Pancreas (tissue), 10 donors: Measurements from ENCODE around the gene SPSB2. TPM values are rescaled to one million over a fixed set of nuclear protein-coding genes. Genes with fewer than 3 reads are reported as not detected.

Experiments used
- ATAC-seq, 4 donors: fragments of 200-7000 bp; cut with Tn5 transposase; one replicate each; pipeline versions ENCODE4 v1.8.0 to v1.9.1; 2020; ENCODE audit warnings: mild to moderate bottlenecking in 4 of 4, moderate library complexity in 4 of 4
- DNase-seq, 6 donors: peaks; one replicate each; pipeline ENCODE4 v3.0.0-alpha.2; 2020
- FAIRE-seq: peaks from 2 replicates; lab custom pipeline; 2012; peaks lifted over from hg19 to GRCh38; lab: Jason Lieb, UNC
- H3K27ac ChIP-seq, 4 donors: fragments of 200-600 bp; sonication (generic); 1 replicate in 3 of 4; 2 replicates in 1 of 4; pipeline versions ENCODE4 v1.5.0 to v1.8.0; 2020
- H3K27me3 ChIP-seq, 4 donors: fragments of 200-600 bp; one replicate each; pipeline ENCODE4 v1.8.0; 2021
- H3K36me3 ChIP-seq, 3 donors: fragments of 200-600 bp; sonication (generic) in 1 of 3; one replicate each; pipeline versions ENCODE4 v1.5.0 to v1.8.0; 2020 to 2021
- H3K4me1 ChIP-seq, 3 donors: fragments of 200-600 bp; one replicate each; pipeline ENCODE4 v1.8.0; 2021
- H3K4me3 ChIP-seq, 4 donors: fragments of 200-600 bp; sonication (generic) in 2 of 4; one replicate each; pipeline versions ENCODE4 v1.5.0 to v1.8.0; 2020 to 2021
- H3K9me3 ChIP-seq, 4 donors: fragments of 200-600 bp; one replicate each; pipeline ENCODE4 v1.8.0; 2021
- WGBS, 2 donors: extraction: QIAGEN DNeasy Blood & Tissue Kit; methylation state at CpG; one replicate each; pipeline ENCODE4 v1.1.7; 2013; 5-methylcytosine and 5-hydroxymethylcytosine counted together
- intact Hi-C, 3 donors: fragments of 100-400 bp; cut with DNase I; formaldehyde crosslinking; loops; one replicate each; pipeline versions ENCODE4 v1.11.1 to v1.14.2; 2022
- polyA plus RNA-seq, 2 donors: library from polyadenylated mRNA; stranded (reverse); fragments of 200-250 nt; gene quantifications; one replicate each; pipeline ENCODE4 v1.2.3, GENCODE V29; 2013
- total RNA-seq, 6 donors: library from RNA; stranded (reverse); fragmentation: NEBNext Ultra II Directional in 4 of 6; extraction: Animal tissue kit (Norgen Biotek cat#: 25700) in 4 of 6; gene quantifications; one replicate each; pipeline versions ENCODE4 v1.2.1 to v1.2.4, GENCODE V29; 2021 to 2023
- TF ChIP-seq, protein P1 (sequence below), 4 donors: fragments of 200-600 bp; sonication (generic) in 3 of 4; IDR thresholded peaks; one replicate each; pipeline versions ENCODE4 v1.5.0 to v1.8.0; 2021; ENCODE audit warnings: antibody characterized with exemption in 4 of 4
- donor health status: healthy with polysubstance abuse.
- donor health status: DM: no; HTN: no; CAD: no; lungs with moderate emphysema.
- donor health status: DM: no; HTN: no; CAD: no.
- donor health status: control.
- donor health status: control.
- donor health status: Bipolar disorder and iron deficiency.
- donor health status: DM: yes; HTN: yes; CAD: no.
- donor health status: DM: no; HTN: no; CAD: no.
- donor health status: DM: no; HTN: no; CAD: no.
- donor health status: DM: yes; HTN: yes; CAD: no.

SPSB2 gene
- total and polyA plus RNA-seq, 8 donors, result 3.1 to 12.5 (median 4.8) TPM

DNA sequence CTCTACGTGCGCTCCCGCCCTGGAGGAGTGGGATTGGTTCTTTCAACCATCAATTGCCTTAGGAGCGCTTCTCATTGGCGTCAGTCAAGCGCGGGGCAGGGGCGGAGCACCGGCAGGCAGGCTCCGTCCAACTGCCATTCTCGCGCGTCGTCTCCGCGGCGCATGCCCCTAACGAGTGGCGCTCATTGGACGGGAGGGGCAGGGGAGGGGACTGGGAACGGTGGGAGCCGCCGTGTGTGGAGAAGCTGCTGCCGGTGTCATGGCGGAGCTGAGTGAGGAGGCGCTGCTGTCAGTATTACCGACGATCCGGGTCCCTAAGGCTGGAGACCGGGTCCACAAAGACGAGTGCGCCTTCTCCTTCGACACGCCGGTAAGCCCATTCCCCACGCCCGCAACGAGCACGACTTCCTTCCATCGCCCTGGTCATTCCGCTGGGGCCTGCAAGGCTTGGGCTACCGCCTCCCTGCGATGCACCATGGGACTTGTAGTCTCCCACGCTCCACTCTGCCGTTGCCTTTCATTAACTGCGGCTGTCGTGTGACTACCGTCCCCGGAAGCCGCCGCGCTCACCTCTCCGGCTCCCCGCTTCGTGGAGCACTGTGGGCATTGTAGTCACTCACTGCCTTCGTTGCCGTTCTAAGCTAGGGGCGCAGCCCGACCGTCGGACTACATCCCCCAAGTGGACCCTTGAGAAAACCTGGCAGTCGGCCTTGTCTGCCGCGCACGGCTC, 21.0 kb downstream of the SPSB2 start, which contains the start of gene USP5:
Gene USP5, plus strand, starts transcription at position 230 of the 730 bp plus-strand sequence. Its CDS starts 30 bp downstream, at position 260.
- Histone ChIP-seq H3K4me1 (peaks cover 0 to 10% (median 7%) of the 10 kb centered on the region in 3 donors), H3K27ac (peak within 1 kb of the TSS; percentile 87 to 96 (median 94)), H3K27me3 (no peaks in the 10 kb centered on the region), H3K9me3 (no peaks in the 10 kb centered on the region), H3K36me3 (peaks cover 0 to 6% (median 6%) of the 10 kb centered on the region in 3 donors), H3K4me3 (peak within 1 kb of the TSS; percentile 29 to 61 (median 51))
- intact Hi-C loops, result no loop called here
- DNase-seq (peak; percentile 96 to 99 (median 99)), FAIRE-seq (peak; percentile 95), ATAC-seq (peak; percentile 85 to 93 (median 88))
- 0 to 1% methylated on average over 64 to 65 of the region's 65 CpGs for WGBS, 2 donors
- TF ChIP-seq, protein P1, sequence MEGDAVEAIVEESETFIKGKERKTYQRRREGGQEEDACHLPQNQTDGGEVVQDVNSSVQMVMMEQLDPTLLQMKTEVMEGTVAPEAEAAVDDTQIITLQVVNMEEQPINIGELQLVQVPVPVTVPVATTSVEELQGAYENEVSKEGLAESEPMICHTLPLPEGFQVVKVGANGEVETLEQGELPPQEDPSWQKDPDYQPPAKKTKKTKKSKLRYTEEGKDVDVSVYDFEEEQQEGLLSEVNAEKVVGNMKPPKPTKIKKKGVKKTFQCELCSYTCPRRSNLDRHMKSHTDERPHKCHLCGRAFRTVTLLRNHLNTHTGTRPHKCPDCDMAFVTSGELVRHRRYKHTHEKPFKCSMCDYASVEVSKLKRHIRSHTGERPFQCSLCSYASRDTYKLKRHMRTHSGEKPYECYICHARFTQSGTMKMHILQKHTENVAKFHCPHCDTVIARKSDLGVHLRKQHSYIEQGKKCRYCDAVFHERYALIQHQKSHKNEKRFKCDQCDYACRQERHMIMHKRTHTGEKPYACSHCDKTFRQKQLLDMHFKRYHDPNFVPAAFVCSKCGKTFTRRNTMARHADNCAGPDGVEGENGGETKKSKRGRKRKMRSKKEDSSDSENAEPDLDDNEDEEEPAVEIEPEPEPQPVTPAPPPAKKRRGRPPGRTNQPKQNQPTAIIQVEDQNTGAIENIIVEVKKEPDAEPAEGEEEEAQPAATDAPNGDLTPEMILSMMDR (IDR thresholded peaks at IDR 0.05), result no peak

DNA sequence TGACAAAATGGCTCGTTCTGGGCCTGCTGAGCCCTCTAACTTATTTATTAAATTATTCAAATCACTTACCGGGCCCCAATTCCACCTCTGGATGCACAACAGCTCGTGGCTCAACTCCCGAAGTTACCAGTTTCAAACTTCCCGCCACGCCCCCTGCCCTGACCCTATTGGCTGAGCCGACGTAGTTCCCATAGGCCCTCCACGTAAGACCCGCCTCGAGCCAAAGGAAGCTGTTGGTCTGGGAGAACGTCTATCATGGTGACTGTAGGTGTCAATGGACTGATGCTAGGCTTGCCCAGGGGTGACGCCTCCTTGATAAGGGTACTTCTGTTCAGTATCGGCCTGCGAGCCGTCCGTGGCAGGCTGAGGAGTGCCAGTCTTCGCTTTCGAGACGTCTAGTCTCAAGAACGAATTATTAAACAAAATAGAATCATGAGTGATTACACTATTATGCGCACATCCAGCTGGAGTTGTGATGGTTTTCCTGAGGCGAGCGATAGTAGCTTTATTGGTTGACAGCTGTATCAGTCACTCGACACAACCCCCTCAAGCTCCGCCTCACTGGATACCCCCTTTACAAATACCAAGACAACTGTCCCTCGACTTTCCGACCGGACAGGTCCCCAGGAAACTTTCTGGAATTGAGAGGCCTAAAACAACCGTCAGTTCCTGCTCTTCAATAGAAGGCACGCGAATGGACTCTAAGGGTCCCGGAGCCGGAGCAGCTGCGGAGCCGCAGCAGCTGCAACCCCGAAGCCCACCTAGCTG, 21.8 kb downstream of the SPSB2 start, which contains the start of gene CDCA3:
Gene CDCA3, minus strand, starts transcription at position 134 of the 768 bp plus-strand sequence. CDS start 334 bp downstream, outside the sequence.
- Histone ChIP-seq H3K9me3 (no peaks in the 10 kb centered on the region), H3K4me3 (peak within 1 kb of the TSS; percentile 29 to 61 (median 51)), H3K27me3 (no peaks in the 10 kb centered on the region), H3K4me1 (peaks cover 0 to 10% (median 7%) of the 10 kb centered on the region in 3 donors), H3K36me3 (peaks cover 0 to 1% (median 0%) of the 10 kb centered on the region in 3 donors), H3K27ac (peak within 1 kb of the TSS; percentile 87 to 96 (median 94))
- WGBS, 2 donors, result 0% methylated on average over 37 of the region's 37 CpGs
- TF ChIP-seq, protein P1 (IDR thresholded peaks at IDR 0.05), result no peak
- FAIRE-seq, result peak; percentile 89
- ATAC-seq, result peak; percentile 76 to 85 (median 79)
- DNase-seq, result peak; percentile 87 to 97 (median 96)
- intact Hi-C loops, result no loop called here

GRCh38 chr12:6850796-6851152, 22.3 kb downstream of the SPSB2 start:
- 38 to 46% methylated on average over 14 to 16 of the region's 16 CpGs for WGBS, 2 donors
- no peaks in the 10 kb centered on the region for H3K36me3 ChIP-seq
- TF ChIP-seq, protein P1 (IDR thresholded peaks at IDR 0.05), result no peak
- ATAC-seq (no peak), DNase-seq (peak in 2 of 6 donors; percentile 42 to 62), FAIRE-seq (no peak)
- no peaks in the 10 kb centered on the region for H3K9me3 ChIP-seq
- H3K27ac ChIP-seq, result no peak overlapping the region
- intact Hi-C loops, result no loop called here
- H3K4me1 ChIP-seq, result peaks cover 0 to 10% (median 7%) of the 10 kb centered on the region in 3 donors
- H3K4me3 ChIP-seq, result peak overlapping the region in 1 of 4 donors; percentile 49
- no peaks in the 10 kb centered on the region for H3K27me3 ChIP-seq

DNA sequence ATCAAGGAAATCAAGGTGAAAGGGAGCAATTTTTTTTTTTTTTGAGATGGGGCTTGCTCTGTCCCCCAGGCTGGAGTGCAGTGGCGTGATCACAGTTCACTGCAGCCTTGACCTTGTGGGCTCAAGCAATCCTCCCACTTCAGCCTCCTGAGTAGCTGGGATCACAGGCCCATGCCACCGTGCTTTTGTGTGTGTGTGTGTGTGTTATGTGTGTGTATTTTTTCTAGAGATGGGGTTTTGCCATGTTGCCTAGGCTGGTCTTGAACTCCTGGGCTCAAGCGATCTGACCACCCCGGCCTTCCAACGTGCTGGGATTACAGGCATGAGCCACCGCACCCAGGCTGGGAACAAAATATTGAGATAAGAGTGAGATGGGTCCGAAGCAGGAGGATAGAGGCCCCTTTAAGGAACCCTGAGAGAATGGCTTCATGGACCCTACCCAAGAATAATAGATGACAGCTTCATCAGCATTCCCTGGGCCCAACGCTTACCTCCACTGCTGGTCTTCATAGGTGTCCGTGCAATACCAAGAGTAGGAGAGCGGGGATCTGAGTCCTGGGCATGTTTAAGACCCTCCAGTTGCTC, 23.0 kb downstream of the SPSB2 start:
- Histone ChIP-seq H3K27ac (no peak overlapping the region), H3K27me3 (no peaks in the 10 kb centered on the region), H3K9me3 (no peaks in the 10 kb centered on the region), H3K36me3 (no peaks in the 10 kb centered on the region), H3K4me3 (no peak overlapping the region), H3K4me1 (peaks cover 0 to 10% (median 7%) of the 10 kb centered on the region in 3 donors)
- TF ChIP-seq, protein P1 (IDR thresholded peaks at IDR 0.05), result no peak
- DNase-seq (peak in 1 of 6 donors; percentile 16), FAIRE-seq (no peak), ATAC-seq (no peak)
- 77 to 81% methylated on average over 10 of the region's 10 CpGs for WGBS, 2 donors
- intact Hi-C loops, result no loop called here
